Caco-2 (cell line): ENCODE results near the gene RCL1. TPM values are rescaled to one million over a fixed set of nuclear protein-coding genes. Genes with fewer than 3 reads are reported as not detected.

Source experiments
- BruUV-seq: library from RNA; stranded (reverse); fragments of 400-500 nt; replicated peaks from 2 replicates; lab custom pipeline; 2021; lab: Mats Ljungman, UMichigan
- CTCF ChIA-PET: fragments of 300-600 bp; sonication (Branson Sonifier 250); formaldehyde crosslinking; loops from one replicate; lab custom pipeline; 2022; ENCODE audit warnings: antibody characterized with exemption; lab: Charles Lee
- POLR2A ChIA-PET: fragments of 300-600 bp; sonication (Branson Sonifier 250); formaldehyde crosslinking; loops from one replicate; lab custom pipeline; 2022; ENCODE audit warnings: antibody characterized with exemption; lab: Charles Lee
- DNase-seq, 2 experiments: peaks; one replicate each; pipeline versions ENCODE4 v3.0.0 to v3.0.0-alpha.2; 2020 to 2022
- H3K27me3 ChIP-seq: replicated peaks from 2 replicates; pipeline ENCODE4 v1.6.0; 2011; ENCODE audit warnings: low read length; ENCODE audit not compliant: control insufficient read depth, insufficient read depth
- H3K36me3 ChIP-seq: 2 replicates; pipeline ENCODE4 v1.5.1; 2011; ENCODE audit warnings: low read length; ENCODE audit not compliant: control insufficient read depth, insufficient read depth
- H3K4me1 ChIP-seq: fragments of 250-450 bp; sonication (Bioruptor Pico); 2 replicates; pipeline ENCODE4 v1.5.1; 2020; ENCODE audit warnings: mild to moderate bottlenecking
- H3K4me3 ChIP-seq: 2 replicates; pipeline ENCODE4 v1.5.1; 2011; ENCODE audit warnings: low read depth, mild to moderate bottlenecking, control low read depth, low read length
- H3K9me3 ChIP-seq: fragments of 250-450 bp; sonication (Bioruptor Pico); 2 replicates; pipeline ENCODE4 v1.5.1; 2020; ENCODE audit warnings: mild to moderate bottlenecking, moderate library complexity
- H3K27ac Mint-ChIP-seq: one replicate; pipeline ENCODE4 v1.8.0; 2022; ENCODE audit warnings: mixed read lengths; ENCODE audit not compliant: unreplicated experiment
- H3K27me3 Mint-ChIP-seq: one replicate; pipeline ENCODE4 v1.8.0; 2022; ENCODE audit warnings: mixed read lengths; ENCODE audit not compliant: insufficient read depth, unreplicated experiment
- H3K36me3 Mint-ChIP-seq: one replicate; pipeline ENCODE4 v1.8.0; 2022; ENCODE audit warnings: mild to moderate bottlenecking, mixed read lengths; ENCODE audit not compliant: insufficient read depth, unreplicated experiment
- H3K4me1 Mint-ChIP-seq: one replicate; pipeline ENCODE4 v1.8.0; 2022; ENCODE audit warnings: low read depth, mixed read lengths; ENCODE audit not compliant: unreplicated experiment
- H3K4me3 Mint-ChIP-seq: one replicate; pipeline ENCODE4 v1.8.0; 2022; ENCODE audit warnings: mild to moderate bottlenecking, moderate library complexity, mixed read lengths; ENCODE audit not compliant: unreplicated experiment
- H3K9me3 Mint-ChIP-seq: one replicate; pipeline ENCODE4 v1.8.0; 2022; ENCODE audit warnings: mixed read lengths; ENCODE audit not compliant: unreplicated experiment
- intact Hi-C: fragments of 100-400 bp; cut with micrococcal nuclease; formaldehyde crosslinking; loops from one replicate; pipeline ENCODE4 v1.10.0; 2022; ENCODE audit not compliant: unreplicated experiment
- total RNA-seq: library from RNA; stranded (reverse); gene quantifications from 2 replicates; pipeline ENCODE4 v1.2.3, GENCODE V29; 2022
- TF ChIP-seq, protein P1 (sequence below), 2 experiments: fragments of 200-600 bp in 1 of 2; IDR thresholded peaks; 1 replicate in 1 of 2; 2 replicates in 1 of 2; pipeline versions ENCODE4 v1.5.1 to v1.8.0; 2011 to 2022; ENCODE audit warnings: antibody characterized with exemption in 1 of 2, control low read depth in 1 of 2, inconsistent platforms in 1 of 2, low read depth in 1 of 2, low read length in 1 of 2, mild to moderate bottlenecking in 1 of 2, moderate library complexity in 1 of 2; ENCODE audit not compliant: insufficient read depth in 1 of 2, severe bottlenecking in 1 of 2, unreplicated experiment in 1 of 2

RCL1 gene
- total RNA-seq, 1 experiment from 2014 or later: 15.7 TPM

GRCh38 chr9:4830699-4831098 is 38.0 kb downstream of the RCL1 start:
- no TSS peak for BruUV-seq
- ChIA-PET POLR2A (no interaction called here), CTCF (no interaction called here)
- TF ChIP-seq, protein P1, sequence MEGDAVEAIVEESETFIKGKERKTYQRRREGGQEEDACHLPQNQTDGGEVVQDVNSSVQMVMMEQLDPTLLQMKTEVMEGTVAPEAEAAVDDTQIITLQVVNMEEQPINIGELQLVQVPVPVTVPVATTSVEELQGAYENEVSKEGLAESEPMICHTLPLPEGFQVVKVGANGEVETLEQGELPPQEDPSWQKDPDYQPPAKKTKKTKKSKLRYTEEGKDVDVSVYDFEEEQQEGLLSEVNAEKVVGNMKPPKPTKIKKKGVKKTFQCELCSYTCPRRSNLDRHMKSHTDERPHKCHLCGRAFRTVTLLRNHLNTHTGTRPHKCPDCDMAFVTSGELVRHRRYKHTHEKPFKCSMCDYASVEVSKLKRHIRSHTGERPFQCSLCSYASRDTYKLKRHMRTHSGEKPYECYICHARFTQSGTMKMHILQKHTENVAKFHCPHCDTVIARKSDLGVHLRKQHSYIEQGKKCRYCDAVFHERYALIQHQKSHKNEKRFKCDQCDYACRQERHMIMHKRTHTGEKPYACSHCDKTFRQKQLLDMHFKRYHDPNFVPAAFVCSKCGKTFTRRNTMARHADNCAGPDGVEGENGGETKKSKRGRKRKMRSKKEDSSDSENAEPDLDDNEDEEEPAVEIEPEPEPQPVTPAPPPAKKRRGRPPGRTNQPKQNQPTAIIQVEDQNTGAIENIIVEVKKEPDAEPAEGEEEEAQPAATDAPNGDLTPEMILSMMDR (IDR thresholded peaks at IDR 0.05; ENCODE audit: insufficient read depth in 1 of 2, low read depth in 1 of 2, low read length in 1 of 2, severe bottlenecking in 1 of 2, unreplicated experiment in 1 of 2): no peak
- intact Hi-C loops: no loop called here
- Mint-ChIP-seq H3K4me3 (no peak overlapping the region), H3K27me3 (no peaks in the 10 kb centered on the region), H3K9me3 (no peaks in the 10 kb centered on the region), H3K36me3 (peaks cover 14% of the 10 kb centered on the region), H3K27ac (no peak overlapping the region), H3K4me1 (peaks cover 12% of the 10 kb centered on the region)
- Histone ChIP-seq H3K27me3 (no peaks in the 10 kb centered on the region), H3K4me1 (peaks cover 11% of the 10 kb centered on the region; the same call in 1 of the 2 replicates), H3K4me3 (no peak overlapping the region), H3K9me3 (no peaks in the 10 kb centered on the region), H3K36me3 (no peaks in the 10 kb centered on the region; the same call in 1 of the 2 replicates)
- DNase-seq: no peak

DNA sequence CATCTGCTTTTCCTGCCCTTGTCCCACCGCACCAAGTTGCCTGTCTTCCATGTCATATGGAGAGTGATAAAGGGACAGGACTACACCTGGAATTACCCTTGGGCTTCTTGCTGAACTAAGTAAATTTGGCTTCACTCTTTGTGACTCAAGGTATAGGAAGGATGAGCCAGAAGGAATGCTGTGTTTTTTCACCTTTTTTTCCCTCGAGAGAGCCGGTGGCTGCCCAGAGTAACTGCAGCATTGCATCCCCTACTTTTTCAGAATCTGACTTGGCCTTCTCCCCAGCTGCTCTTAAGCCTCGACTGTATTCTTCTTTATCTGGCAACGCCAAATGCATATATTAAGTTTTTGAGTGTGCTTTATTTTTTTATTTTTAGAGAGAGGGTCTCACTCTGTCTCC is 38.4 kb downstream of the RCL1 start:
- POLR2A ChIA-PET: no interaction called here
- DNase-seq: no peak
- Mint-ChIP-seq H3K36me3 (peaks cover 18% of the 10 kb centered on the region), H3K4me1 (peaks cover 16% of the 10 kb centered on the region), H3K4me3 (no peak overlapping the region), H3K9me3 (no peaks in the 10 kb centered on the region), H3K27ac (no peak overlapping the region), H3K27me3 (no peaks in the 10 kb centered on the region)
- TF ChIP-seq, protein P1 (IDR thresholded peaks at IDR 0.05; ENCODE audit: insufficient read depth in 1 of 2, low read depth in 1 of 2, low read length in 1 of 2, severe bottlenecking in 1 of 2, unreplicated experiment in 1 of 2): no peak
- H3K9me3 ChIP-seq: no peaks in the 10 kb centered on the region
- intact Hi-C loops: no loop called here
- peaks cover 11% of the 10 kb centered on the region; the same call in 1 of the 2 replicates for H3K4me1 ChIP-seq
- no peak overlapping the region for H3K4me3 ChIP-seq
- no TSS peak for BruUV-seq
- no peaks in the 10 kb centered on the region for H3K27me3 ChIP-seq
- H3K36me3 ChIP-seq: no peaks in the 10 kb centered on the region; the same call in 1 of the 2 replicates
- CTCF ChIA-PET: no interaction called here

- ChIA-PET POLR2A (interaction anchor here (0.5 kb wide), 1 partner anchor 40 kb away, joined by 3 read pairs; no protein-coding TSS in a partner anchor), CTCF (no interaction called here)
- peaks cover 11% of the 10 kb centered on the region; the same call in 1 of the 2 replicates for H3K4me1 ChIP-seq
- TF ChIP-seq, protein P1 (IDR thresholded peaks at IDR 0.05; ENCODE audit: insufficient read depth in 1 of 2, low read depth in 1 of 2, low read length in 1 of 2, severe bottlenecking in 1 of 2, unreplicated experiment in 1 of 2): no peak
- H3K27ac Mint-ChIP-seq: no peak overlapping the region
- no peak overlapping the region for H3K4me3 Mint-ChIP-seq
- DNase-seq: no peak
- no peak overlapping the region for H3K4me3 ChIP-seq
- BruUV-seq: no TSS peak
- H3K27me3 Mint-ChIP-seq: no peaks in the 10 kb centered on the region
- no peaks in the 10 kb centered on the region for H3K9me3 Mint-ChIP-seq
- H3K9me3 ChIP-seq: no peaks in the 10 kb centered on the region
- intact Hi-C loops: no loop called here
- no peaks in the 10 kb centered on the region for H3K27me3 ChIP-seq
- no peaks in the 10 kb centered on the region; the same call in 1 of the 2 replicates for H3K36me3 ChIP-seq
- H3K4me1 Mint-ChIP-seq: peaks cover 20% of the 10 kb centered on the region
- peaks cover 18% of the 10 kb centered on the region for H3K36me3 Mint-ChIP-seq
Measured at GRCh38 chr9:4831944-4832343, 39.2 kb downstream of the RCL1 start.
